Ishikawa (cell line): Measurements from ENCODE around the gene ERICH6.

ENCODE experiments used
- CEBPB ChIP-seq: IDR thresholded peaks from 2 replicates; pipeline ENCODE4 v1.6.1; 2012
- CREB1 ChIP-seq: IDR thresholded peaks from 2 replicates; pipeline ENCODE4 v1.6.1; 2012; ENCODE audit warnings: low read depth
- EGR1 ChIP-seq: IDR thresholded peaks from 2 replicates; pipeline ENCODE4 v1.6.1; 2012
- EP300 ChIP-seq: IDR thresholded peaks from 2 replicates; pipeline ENCODE4 v1.6.1; 2012; ENCODE audit warnings: borderline replicate concordance
- FOXM1 ChIP-seq: IDR thresholded peaks from 2 replicates; pipeline ENCODE4 v1.6.1; 2012; ENCODE audit warnings: low read depth, borderline replicate concordance
- NFIC ChIP-seq: IDR thresholded peaks from 2 replicates; pipeline ENCODE4 v1.6.1; 2012
- RAD21 ChIP-seq: IDR thresholded peaks from 2 replicates; pipeline ENCODE4 v1.6.1; 2012; ENCODE audit warnings: low read depth
- REST ChIP-seq: IDR thresholded peaks from 2 replicates; pipeline ENCODE4 v1.6.1; 2012; ENCODE audit warnings: low read depth, mild to moderate bottlenecking
- TAF1 ChIP-seq: IDR thresholded peaks from 2 replicates; pipeline ENCODE4 v1.6.1; 2012; ENCODE audit warnings: low read depth, mild to moderate bottlenecking
- TCF12 ChIP-seq: IDR thresholded peaks from 2 replicates; pipeline ENCODE4 v1.6.1; 2012; ENCODE audit warnings: low read depth
- TEAD4 ChIP-seq: IDR thresholded peaks from 2 replicates; pipeline ENCODE4 v1.6.1; 2012
- USF1 ChIP-seq: IDR thresholded peaks from 2 replicates; pipeline ENCODE4 v1.6.1; 2012
- YY1 ChIP-seq: IDR thresholded peaks from 2 replicates; pipeline ENCODE4 v1.6.1; 2012; ENCODE audit warnings: low read depth

DNA sequence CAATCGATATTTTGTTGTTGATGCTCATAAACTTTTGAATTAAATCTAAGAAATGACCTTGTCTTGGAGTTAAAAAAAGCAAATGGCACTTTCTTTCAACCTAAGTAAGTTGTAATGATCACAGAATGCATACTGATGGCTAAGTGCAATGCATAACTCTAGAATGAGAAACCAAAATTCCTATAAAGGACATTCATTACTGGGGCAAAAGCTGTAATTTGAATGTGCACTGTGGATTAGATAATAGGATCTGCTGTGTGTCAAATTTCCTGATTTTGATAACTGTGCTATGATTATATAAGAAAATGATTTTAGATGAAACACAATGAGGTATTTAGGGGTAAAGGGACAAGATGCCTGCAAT, 44.9 kb upstream of the ERICH6 start:
- TF ChIP-seq EGR1 (no peak), CREB1 (no peak), REST (no peak), TAF1 (no peak), YY1 (no peak), EP300 (no peak), NFIC (no peak), CEBPB (no peak), RAD21 (no peak), TCF12 (no peak), FOXM1 (no peak), TEAD4 (no peak), USF1 (no peak)
